NCI-H1694 (cell line): ENCODE measurements around the gene RBM26.

Source experiments
- DNase-seq: peaks from one replicate; lab custom pipeline; 2025; lab: John Stamatoyannopoulos, UW

RBM26 gene

GRCh38 chr13:79419365-79419764, 13.3 kb upstream of the RBM26 start:
- DNase-seq, result no peak

- no peak for DNase-seq
Observed at GRCh38 chr13:79417741-79418140, 11.7 kb upstream of the RBM26 start.

- DNase-seq, result no peak
Observed at GRCh38 chr13:79413521-79413920, 7.5 kb upstream of the RBM26 start.

GRCh38 chr13:79409828-79410227, 3.8 kb upstream of the RBM26 start:
- DNase-seq, result no peak

- DNase-seq, result no peak
Observed at GRCh38 chr13:79407349-79407979, 1.4 kb upstream of the RBM26 start.

- DNase-seq, result no peak
Observed at GRCh38 chr13:79406597-79406908, 498 bp upstream of the RBM26 start.

GRCh38 chr13:79405501-79405830, 589 bp downstream of the RBM26 start:
- DNase-seq, result no peak

GRCh38 chr13:79404985-79405384, 1.1 kb downstream of the RBM26 start:
- DNase-seq, result no peak

GRCh38 chr13:79404361-79404760, 1.7 kb downstream of the RBM26 start:
- DNase-seq, result no peak

- DNase-seq, result no peak
Observed at GRCh38 chr13:79403113-79403512, 2.9 kb downstream of the RBM26 start.

GRCh38 chr13:79402679-79403078, 3.4 kb downstream of the RBM26 start:
- no peak for DNase-seq

GRCh38 chr13:79402074-79402635, 3.9 kb downstream of the RBM26 start:
- no peak for DNase-seq

- DNase-seq, result no peak
Observed at GRCh38 chr13:79401259-79402070, 4.6 kb downstream of the RBM26 start.

- no peak for DNase-seq
Observed at GRCh38 chr13:79398915-79399314, 7.1 kb downstream of the RBM26 start.

GRCh38 chr13:79398127-79398526, 7.9 kb downstream of the RBM26 start:
- DNase-seq, result no peak

- no peak for DNase-seq
Observed at GRCh38 chr13:79395881-79396280, 10.2 kb downstream of the RBM26 start.

GRCh38 chr13:79393564-79394249, 12.3 kb downstream of the RBM26 start:
- no peak for DNase-seq

- DNase-seq, result no peak
Observed at GRCh38 chr13:79392882-79393563, 13.0 kb downstream of the RBM26 start.

- DNase-seq, result no peak
Observed at GRCh38 chr13:79389026-79389425, 17.0 kb downstream of the RBM26 start.

- DNase-seq, result no peak
Observed at GRCh38 chr13:79387853-79388252, 18.2 kb downstream of the RBM26 start.

- no peak for DNase-seq
Observed at GRCh38 chr13:79386125-79386826, 19.8 kb downstream of the RBM26 start.

- no peak for DNase-seq
Observed at GRCh38 chr13:79385694-79386093, 20.4 kb downstream of the RBM26 start.
